GM21390 (cell line): ENCODE data around the gene GALNT9.

Experiments used
- ATAC-seq: cut with Tn5 transposase; IDR thresholded peaks from one replicate; pipeline ENCODE4 v1.9.1; 2021; ENCODE audit not compliant: unreplicated experiment

GALNT9 gene

GRCh38 chr12:132187646-132188450, 141.5 kb downstream of the GALNT9 start:
- no peak for ATAC-seq

- no peak for ATAC-seq
Observed at GRCh38 chr12:132186857-132187620, 142.3 kb downstream of the GALNT9 start.

GRCh38 chr12:132186208-132186856, 143.1 kb downstream of the GALNT9 start:
- ATAC-seq = no peak

GRCh38 chr12:132185705-132186104, 143.7 kb downstream of the GALNT9 start:
- ATAC-seq = no peak

- no peak for ATAC-seq
Observed at GRCh38 chr12:132182711-132183365, 146.6 kb downstream of the GALNT9 start.

- ATAC-seq = no peak
Observed at GRCh38 chr12:132182206-132182710, 147.1 kb downstream of the GALNT9 start.

GRCh38 chr12:132181570-132182200, 147.7 kb downstream of the GALNT9 start:
- ATAC-seq = no peak

GRCh38 chr12:132180648-132181546, 148.5 kb downstream of the GALNT9 start:
- ATAC-seq = no peak

GRCh38 chr12:132179431-132180362, 149.7 kb downstream of the GALNT9 start:
- ATAC-seq = no peak

GRCh38 chr12:132178801-132179401, 150.5 kb downstream of the GALNT9 start:
- ATAC-seq = no peak

GRCh38 chr12:132178316-132178715, 151.1 kb downstream of the GALNT9 start:
- ATAC-seq = no peak

- ATAC-seq = no peak
Observed at GRCh38 chr12:132176920-132177551, 152.4 kb downstream of the GALNT9 start.

GRCh38 chr12:132176385-132176919, 152.9 kb downstream of the GALNT9 start:
- no peak for ATAC-seq

- ATAC-seq = no peak
Observed at GRCh38 chr12:132175496-132176384, 153.6 kb downstream of the GALNT9 start.

- ATAC-seq = no peak
Observed at GRCh38 chr12:132174839-132175490, 154.4 kb downstream of the GALNT9 start.
